GM19455 (cell line): ENCODE data around the gene FBXL7.

ENCODE experiments used
- ATAC-seq: cut with Tn5 transposase; IDR thresholded peaks from one replicate; pipeline ENCODE4 v1.9.1; 2021; ENCODE audit not compliant: unreplicated experiment

The FBXL7 gene

DNA sequence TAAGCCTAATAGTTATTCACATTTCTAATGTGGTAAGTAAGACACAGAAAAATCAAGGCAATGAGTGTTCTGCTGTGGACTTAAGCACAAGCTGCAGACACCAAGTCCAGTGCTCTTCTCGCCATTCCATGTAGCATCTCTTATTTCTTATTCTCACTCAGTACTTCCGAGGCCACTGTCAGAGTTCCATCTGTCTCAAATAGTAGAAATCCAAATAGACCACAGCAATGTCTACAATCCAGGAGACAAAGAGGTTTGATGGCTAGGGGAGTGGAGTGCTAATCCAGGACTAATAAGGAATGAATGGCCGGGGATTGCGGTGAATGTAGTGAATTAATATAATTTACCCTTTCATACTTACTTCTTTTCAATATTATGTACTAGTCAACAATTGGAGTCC, 147.3 kb downstream of the FBXL7 start:
- ATAC-seq = no peak

DNA sequence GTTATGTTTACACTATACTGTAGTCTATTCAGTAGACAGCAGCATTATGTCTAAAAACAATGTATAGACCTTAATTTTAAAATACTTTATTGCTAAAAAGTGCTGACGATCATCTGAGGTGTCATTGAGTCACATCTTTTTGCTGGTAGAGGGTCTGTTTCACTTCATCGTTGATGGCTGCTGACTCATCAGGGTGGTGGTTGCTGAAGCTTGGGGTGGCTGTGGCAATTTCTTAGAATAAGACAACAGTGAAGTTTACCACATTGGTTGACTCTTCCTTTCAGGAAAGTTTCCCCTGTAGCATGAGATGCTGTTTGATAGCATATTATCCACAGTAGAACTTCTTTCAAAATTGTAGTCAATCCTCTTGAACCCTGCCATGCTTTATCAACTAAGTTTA, 150.3 kb downstream of the FBXL7 start:
- ATAC-seq = no peak

DNA sequence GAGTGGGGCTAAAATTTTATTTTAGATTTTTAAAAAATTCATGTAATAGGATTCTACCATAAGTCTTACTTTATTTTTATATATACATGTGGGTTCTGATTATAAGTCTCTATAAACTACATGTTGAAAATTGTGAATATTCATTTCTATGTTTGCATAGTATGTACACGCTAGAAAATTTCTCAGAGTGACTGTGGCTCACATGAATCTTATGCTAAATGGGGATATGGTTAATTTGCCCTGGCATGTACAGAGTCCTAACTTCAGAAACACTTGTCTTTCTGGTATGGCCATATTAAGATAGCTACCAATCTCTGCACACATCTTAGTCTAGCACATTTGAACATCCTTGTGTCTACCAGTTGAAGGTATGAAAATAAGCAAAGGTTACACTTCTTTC, 154.8 kb downstream of the FBXL7 start:
- no peak for ATAC-seq

DNA sequence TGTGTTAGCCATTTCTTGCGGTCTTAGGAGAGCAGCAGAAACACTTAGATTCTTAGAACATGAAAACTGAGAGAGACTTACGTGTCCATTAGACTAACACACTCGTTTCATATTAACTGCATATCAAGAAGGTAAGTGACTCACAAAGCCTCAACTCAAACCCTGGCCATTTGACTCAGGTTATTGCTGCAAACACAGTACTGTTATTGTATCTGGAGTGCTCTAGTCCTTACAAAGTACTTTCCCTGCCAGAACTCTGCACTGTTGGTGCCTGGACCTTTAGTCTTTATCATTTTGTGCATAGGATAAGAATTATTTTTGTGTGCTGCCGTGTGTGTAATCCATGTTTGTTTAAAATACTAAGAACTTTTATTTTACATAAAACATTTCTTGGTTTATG, 155.7 kb downstream of the FBXL7 start:
- no peak for ATAC-seq

DNA sequence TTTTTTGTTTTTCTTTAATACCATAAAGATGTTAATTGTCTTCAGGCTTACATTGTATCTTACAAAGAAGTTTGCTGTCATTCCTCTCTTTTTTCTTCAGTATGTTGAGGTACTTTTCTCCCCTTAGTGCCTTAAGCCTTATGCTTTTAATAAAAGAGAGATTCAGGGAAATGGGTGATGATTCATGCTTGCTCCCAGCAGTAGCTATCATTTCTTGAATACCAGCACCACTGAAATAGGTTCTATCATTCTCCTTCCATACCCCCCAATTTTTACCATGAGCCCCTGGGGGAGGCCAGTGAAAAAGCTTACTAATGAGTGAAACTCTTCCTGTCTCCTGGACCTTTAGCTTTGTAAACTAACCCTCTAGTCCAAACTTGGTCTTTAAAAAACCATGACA, 165.0 kb downstream of the FBXL7 start:
- no peak for ATAC-seq

DNA sequence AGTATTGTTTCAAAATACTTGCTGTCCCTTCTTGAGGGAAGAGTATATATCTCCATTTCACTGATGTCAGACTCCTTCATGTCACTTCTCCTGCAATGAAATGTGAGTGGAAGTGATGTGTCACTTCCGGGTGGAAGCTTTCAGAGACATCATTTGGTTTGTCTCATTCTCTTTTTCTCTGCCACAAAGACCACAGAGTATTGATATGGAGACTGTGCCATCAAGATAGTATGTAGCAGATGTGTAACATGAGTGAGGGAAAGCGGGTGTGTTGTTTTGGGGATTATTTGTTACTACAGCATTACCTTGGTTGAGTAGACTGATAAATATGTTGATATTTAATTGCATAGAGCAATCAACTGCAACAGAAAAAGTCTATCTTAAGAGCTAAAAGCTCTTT, 169.8 kb downstream of the FBXL7 start:
- ATAC-seq = no peak

DNA sequence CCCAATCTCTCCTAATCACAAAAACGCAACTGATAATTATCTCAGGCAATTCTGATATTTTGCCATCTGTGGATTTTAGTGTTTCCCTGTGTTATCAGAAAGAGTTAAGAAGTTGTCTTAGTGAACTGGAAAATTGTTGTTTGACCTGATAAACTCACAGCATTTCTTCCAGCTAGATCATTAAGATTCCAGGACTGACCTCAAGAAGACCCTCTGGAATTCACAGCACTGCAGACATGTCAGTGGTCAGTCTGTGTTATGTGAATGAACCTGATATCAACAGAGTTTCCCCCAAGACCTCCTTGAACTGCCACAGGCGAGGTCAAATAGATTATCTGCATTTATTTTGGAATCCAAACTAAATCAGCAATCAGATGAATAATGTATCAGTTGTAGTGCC, 174.7 kb downstream of the FBXL7 start:
- ATAC-seq = no peak

DNA sequence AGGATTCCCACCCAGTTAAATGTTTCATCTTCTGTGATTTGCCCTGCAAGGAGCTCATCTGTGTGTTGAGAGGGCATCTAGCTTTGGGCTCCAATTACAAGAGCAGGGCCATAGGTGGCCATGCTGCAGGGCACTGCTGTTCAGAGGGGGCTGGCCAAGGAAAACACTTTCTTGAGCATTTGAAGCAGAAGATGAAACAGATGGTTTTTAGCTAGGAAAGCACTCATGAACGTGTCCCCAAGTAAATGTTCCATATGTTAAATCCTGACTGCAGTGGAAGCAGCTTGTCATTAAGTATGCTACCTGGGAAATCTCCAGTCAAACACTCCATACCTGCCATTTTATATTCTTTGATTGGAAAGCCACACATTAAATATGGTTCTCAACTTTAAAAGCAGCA, 176.6 kb downstream of the FBXL7 start:
- no peak for ATAC-seq

DNA sequence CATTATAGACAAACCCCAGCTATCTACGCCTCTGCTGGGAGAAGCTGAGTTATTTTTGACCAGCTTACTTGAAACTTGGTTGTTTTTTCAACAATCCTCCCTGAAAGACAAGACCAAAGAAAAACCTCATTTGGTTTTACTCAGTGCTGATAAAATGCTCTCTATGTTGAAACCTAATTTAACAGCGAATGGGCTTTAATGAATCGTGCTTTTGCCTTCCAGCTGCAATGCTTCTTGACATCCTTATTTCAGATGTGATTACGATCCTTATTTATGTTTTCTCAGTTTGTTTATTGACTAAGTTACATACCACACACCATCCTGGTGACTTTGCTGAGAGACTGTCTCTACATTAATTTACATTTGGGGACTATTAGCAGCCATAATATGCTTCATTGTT, 179.2 kb downstream of the FBXL7 start:
- ATAC-seq = no peak

DNA sequence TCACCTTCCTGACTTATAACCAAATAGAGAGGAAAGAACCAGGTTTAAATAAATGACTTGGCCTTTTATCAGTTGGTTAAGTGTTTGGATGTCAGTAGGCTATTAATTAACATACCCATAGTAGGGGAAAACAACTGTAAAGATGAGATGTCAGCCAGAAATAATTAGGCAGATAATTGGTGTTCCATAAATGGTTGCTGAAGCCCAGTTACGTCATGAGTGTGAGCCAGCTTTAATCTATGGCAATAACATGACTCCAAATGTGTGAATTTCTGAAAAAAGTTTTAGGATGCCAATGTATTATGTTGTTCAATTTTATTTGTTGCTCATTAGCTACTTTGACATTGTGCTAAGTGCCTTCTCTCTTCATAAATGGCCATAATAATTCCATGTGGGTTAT, 180.5 kb downstream of the FBXL7 start:
- ATAC-seq = no peak

DNA sequence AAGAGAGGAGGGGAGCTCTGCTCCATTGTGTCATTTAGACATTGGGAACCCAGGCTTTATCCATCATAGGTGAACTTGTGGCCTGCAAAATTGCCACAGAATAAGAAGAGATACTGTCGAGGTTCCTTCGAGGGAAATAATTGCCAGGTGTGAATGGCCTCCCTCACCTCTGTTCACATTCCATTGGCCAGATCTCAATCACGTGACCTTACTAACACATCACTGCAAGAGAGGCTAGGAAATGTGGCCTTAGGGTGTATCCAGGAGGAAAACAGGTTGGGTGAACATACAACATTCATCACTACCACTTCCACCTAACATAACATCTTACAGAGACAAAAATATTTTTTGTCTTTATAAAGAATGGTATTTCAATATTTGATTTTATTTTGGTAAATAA, 182.1 kb downstream of the FBXL7 start:
- ATAC-seq = no peak

DNA sequence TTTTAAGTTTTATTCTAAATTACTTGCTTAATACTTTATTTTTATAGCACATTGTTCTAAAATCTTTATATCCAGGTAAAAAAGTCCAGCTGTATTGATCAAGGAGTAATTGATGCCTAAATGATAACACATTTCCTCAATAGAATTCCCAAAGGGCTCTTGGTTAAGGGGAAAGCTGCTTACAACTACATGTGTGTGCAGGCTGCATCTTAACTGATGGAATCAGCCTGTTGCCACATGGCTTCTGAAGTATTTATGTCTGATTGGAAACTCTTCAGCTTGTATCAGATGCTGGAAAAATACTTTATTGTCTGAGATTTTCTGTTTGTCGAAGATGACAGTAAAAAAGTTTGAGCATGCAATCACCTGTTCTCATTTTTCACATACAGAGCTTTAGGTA, 182.6 kb downstream of the FBXL7 start:
- ATAC-seq = no peak

DNA sequence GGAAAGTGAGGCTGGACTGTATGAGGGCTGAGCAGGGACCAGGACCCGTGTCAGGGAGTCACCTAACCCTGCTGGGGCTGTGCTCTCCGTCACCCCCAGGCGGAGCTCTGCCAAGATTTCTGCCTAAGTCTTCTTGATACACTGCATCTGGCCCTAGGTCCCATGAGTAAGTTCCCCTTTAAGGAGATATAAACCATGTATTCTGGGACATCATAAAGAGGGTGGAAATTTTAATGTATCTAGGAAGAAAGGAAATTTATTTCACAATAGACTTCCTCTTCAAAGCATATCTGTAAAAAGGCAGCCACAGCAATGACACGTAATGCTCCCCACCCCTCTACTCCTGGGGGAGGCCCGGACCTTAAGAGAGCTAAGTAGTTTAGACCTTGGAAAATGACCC, 183.4 kb downstream of the FBXL7 start:
- no peak for ATAC-seq

DNA sequence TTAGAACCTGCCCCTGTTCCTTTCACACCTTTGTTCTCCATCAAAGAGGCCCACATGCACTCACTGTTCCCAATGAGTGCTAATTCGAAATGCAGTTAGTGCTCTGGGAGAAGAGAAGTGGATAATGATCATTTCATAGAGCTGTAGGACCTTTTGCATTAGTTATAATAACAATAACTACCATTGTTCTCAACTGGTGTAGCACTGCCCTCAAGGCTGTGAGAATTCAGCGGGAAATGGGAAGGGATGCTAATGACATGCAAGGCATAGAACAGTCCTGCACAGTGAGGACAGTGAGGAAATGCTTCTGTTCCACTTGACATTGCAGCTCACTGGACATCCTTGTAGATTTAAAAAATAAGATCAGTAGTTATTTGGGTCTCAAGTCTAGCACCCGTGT, 187.4 kb downstream of the FBXL7 start:
- no peak for ATAC-seq

DNA sequence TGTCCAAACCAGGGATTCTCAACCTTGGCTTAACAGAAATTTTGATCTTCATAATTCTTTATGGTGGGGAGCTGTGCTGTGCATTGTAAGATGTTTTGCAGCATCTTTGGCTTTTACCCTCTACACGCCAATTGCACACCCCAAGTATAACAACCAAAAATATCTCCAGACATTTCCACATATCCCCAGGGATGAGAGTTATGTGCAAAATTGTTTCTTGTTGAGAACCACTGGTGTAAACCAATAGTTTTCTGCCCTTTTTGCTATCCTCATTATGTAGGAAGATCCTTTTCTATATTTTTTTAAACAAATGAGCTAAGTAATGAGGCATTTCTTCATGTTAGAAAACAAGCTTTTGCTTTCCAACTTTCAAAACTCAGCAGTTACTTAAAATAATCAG, 189.9 kb downstream of the FBXL7 start:
- ATAC-seq = no peak

DNA sequence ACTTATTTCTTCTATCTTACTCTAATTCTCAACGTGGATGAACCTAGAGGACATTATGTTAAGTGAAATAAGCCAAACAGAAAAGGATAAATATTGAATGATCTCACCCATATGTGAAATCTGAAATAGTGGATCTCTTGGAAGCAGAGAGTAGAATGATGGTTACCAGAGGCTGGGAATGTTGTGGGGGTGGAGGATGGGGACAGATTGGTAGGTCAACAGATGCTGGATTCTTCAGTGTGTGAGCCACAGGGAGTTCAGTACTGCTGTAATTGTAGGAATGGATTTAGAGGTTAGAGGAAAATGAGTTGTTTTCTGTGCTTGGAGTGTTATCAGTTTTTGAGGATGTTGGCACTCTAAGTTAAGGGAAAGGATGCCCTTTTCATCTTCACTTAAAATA, 190.6 kb downstream of the FBXL7 start:
- no peak for ATAC-seq

DNA sequence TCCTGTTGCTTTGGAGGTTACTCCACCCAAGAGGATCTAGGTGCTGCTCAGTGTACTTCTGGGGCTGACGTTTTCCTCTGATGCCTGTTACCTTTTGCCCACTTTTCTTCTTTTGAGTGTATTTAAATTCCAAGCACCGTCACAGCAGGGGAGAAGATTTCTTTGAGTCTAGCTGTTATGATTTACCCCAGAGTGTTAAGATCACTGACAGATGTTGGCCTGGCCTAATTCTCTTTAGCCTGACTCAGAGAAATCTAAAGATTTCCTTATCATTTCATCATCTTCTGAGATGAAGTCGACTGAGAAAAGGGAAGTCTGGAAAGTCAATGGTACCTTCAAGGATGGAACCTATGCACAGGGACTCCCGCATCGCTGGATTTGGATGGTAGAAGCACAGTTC, 191.5 kb downstream of the FBXL7 start:
- no peak for ATAC-seq

DNA sequence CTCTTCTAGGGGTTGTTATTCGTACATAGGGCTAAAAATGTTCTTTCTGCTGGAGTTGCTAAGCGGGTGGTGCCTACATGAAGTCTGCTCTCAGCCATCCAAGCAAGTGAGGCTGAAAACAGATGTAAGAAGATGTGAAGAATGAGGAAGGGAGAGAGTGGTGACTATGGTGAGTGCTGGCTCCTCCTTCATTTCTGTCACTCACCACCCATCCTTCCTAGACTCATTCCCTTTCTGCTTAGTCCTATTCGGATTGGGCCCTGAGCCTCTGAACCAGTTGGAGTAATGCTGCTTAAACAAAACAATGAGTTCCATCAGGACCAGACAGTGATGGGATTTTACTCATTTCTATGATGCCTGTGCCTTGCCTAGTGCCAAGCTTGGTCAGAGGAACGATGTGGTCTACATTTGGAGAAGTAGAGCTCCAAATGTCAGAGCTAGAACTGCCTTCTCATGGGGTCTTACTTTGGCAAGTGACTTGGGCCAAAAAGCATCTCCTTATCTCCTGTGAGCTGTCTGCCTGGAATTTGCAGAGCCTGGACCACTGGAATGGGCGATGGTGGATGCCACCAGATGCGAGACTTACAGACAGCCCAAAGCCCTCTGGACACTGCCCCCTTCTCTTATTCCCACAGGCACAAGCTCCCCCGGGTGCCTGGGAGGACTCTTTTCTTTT, 192.9 kb downstream of the FBXL7 start:
- ATAC-seq = no peak

DNA sequence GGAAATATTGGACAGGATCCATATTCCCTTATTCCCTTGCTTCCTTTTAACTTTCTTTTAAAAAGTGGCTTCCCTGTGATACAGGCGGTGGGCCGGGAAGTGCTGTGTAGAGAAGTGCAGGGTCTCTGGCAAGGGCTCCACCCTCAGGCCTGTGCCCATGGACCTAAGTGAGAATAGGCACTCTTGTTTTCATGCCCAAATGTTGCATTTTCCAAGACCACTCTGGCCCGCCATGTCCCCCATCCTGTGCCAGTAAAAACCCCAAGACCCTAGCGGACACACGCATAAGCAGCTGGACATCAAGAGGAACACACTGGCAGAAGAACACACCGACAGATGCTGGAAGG, 193.4 kb downstream of the FBXL7 start:
- ATAC-seq = no peak

DNA sequence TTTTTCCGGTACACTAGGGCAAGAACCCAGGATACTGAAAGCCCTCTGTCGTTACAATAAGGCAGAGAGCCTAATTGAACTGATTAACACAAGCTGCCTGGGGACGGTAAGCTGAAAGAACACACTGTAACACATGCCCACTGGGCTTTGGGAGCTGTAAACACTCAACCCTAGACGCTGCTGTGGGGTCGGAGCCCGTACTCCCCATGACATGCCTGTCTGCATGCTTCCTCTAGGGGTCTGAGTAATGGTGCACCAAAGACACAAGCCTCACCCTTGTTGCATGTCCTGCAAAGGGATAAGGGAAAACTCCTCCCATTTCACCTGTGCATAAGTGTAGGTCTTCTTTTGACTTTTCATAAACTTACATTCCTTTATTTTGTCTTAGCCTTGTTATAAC, 194.0 kb downstream of the FBXL7 start:
- ATAC-seq = no peak

DNA sequence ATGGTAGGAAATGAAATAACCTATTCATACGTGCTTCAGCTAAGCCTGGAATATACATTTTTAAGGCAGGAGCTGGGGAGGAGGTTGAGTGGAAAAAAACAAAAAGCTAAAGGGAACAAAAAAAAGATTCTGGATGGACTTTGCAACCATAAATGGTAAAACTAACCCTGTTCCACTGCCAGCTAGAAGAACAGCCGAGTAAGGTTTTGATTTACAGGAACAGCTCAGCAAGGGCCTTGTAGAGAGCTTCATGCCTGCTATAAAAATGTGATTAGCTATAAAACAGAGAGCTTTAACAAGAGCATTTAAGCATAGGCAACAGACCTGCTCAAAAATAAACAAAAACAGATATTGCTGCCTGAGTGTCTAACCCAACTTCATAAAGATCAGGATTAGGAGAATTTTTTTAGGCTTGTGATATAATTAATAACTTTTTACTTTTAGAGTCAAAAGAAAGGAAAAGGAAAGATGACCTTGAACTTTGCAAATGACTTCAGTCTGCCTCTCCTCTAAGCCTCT, 194.8 kb downstream of the FBXL7 start:
- ATAC-seq = no peak

DNA sequence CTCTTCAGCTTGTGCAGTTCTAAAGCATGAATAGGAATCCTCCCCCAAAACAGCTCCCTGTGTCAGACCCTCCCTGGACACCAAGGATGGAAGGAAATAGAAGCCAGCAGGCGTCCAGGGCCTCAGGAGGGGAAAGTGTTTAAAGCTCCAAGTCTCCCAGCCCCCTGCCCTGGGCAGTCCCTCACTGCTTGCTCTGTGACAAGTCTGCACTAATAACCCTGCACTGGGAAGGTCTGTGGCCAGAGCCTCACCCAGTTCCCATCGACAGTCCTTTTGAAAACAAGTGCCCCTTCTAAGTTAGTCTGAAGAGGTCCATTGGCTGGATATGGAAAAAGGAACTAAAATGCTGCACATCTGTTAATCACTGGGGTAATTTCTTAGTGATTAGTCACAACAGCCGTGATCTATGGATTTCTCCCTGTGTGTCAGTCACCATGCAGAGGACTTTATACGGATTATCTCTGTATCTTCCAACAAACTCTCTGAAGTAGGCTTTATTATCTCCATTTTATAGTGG, 195.3 kb downstream of the FBXL7 start:
- no peak for ATAC-seq

DNA sequence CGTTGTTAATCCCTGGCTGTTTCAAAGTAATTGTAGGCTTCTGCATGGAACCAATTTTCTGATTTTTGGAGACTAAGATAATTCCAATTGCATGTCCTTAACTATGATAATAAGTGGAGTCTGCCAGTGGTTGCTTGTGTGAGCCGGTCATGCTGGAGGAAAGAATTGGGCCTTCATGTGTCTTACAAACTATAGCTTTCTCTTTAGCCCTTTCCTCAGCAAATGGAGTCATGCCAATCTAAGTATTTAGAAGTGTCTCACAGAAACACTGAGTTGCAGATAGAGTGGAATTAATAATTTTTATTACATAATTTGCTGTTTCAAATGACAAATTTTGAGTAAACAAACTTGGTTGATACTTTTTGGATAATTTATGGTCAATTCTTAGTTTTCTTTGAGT, 200.4 kb downstream of the FBXL7 start:
- ATAC-seq = no peak
